SU-DHL-6 (cell line): ENCODE results near the gene RTN4R.

ENCODE experiments used
- CTCF ChIP-seq: fragments of 200-600 bp; sonication (generic); IDR thresholded peaks from one replicate; pipeline ENCODE4 v1.5.1; 2017; ENCODE audit warnings: antibody characterized with exemption, mild to moderate bottlenecking, low read length, moderate library complexity; ENCODE audit not compliant: insufficient read depth, poor library complexity, severe bottlenecking
- EZH2phosphoT487 ChIP-seq: fragments of 200-600 bp; sonication (generic), shearing (Covaris generic); conservative IDR thresholded peaks from 2 replicates; pipeline ENCODE4 v1.6.1; 2018; ENCODE audit warnings: mild to moderate bottlenecking, antibody characterized with exemption, low read length, moderate library complexity, mixed read lengths

GRCh38 chr22:20251491-20251890, 16.6 kb downstream of the RTN4R start:
- no peak for TF ChIP-seq CTCF
- TF ChIP-seq EZH2phosphoT487 = no peak
